ENCODE results near the gene ICAM2. TPM values are rescaled to one million over a fixed set of nuclear protein-coding genes. Genes with fewer than 3 reads are reported as not detected.

The ICAM2 gene
- total RNA-seq, 1 donor from 2014 or later = 55.7 TPM

GRCh38 chr17:64055183-64056142 lies 35.0 kb upstream of the ICAM2 start:
- no peak for TF ChIP-seq POLR2AphosphoS5 (IDR thresholded peaks at IDR 0.05; ENCODE audit: insufficient read depth in 1 of 2, low read depth in 1 of 2)
- no peak for TF ChIP-seq POLR2A (IDR thresholded peaks at IDR 0.05)
- no peak for TF ChIP-seq CTCF (IDR thresholded peaks at IDR 0.05)
- Histone ChIP-seq H3K27ac (no peak overlapping the region), H3K4me1 (no peaks in the 10 kb centered on the region), H3K4me3 (no peak overlapping the region), H3K27me3 (no peaks in the 10 kb centered on the region), H3K36me3 (peaks cover 0 to 81% of the 10 kb centered on the region in 2 donors), H3K9me3 (no peaks in the 10 kb centered on the region)
- intact Hi-C loops (cut with DNase I) = no loop called here
- DNase-seq (ENCODE audit: extremely low spot score in 2 of 2) = no peak

GRCh38 chr17:64054304-64054703 lies 33.9 kb upstream of the ICAM2 start:
- Histone ChIP-seq H3K27me3 (no peaks in the 10 kb centered on the region), H3K4me3 (no peak overlapping the region), H3K4me1 (no peaks in the 10 kb centered on the region), H3K27ac (no peak overlapping the region), H3K9me3 (no peaks in the 10 kb centered on the region), H3K36me3 (peaks cover 0 to 77% of the 10 kb centered on the region in 2 donors)
- TF ChIP-seq POLR2A (IDR thresholded peaks at IDR 0.05) (no peak), CTCF (IDR thresholded peaks at IDR 0.05) (no peak)
- intact Hi-C loops (cut with DNase I) = no loop called here
- no peak for DNase-seq (ENCODE audit: extremely low spot score in 2 of 2)

- H3K27me3 ChIP-seq = no peaks in the 10 kb centered on the region
- DNase-seq (ENCODE audit: extremely low spot score in 2 of 2) = no peak
- no peak for TF ChIP-seq POLR2AphosphoS5 (IDR thresholded peaks at IDR 0.05; ENCODE audit: insufficient read depth in 1 of 2, low read depth in 1 of 2)
- no peak for TF ChIP-seq POLR2A (IDR thresholded peaks at IDR 0.05)
- no peak for TF ChIP-seq CTCF (IDR thresholded peaks at IDR 0.05)
- no peaks in the 10 kb centered on the region for H3K4me1 ChIP-seq
- H3K36me3 ChIP-seq = peaks cover 0 to 83% of the 10 kb centered on the region in 2 donors
- intact Hi-C loops (cut with DNase I) = no loop called here
- no peak overlapping the region for H3K27ac ChIP-seq
- no peaks in the 10 kb centered on the region for H3K9me3 ChIP-seq
- H3K4me3 ChIP-seq = no peak overlapping the region
Observed at GRCh38 chr17:64053101-64053500, 32.7 kb upstream of the ICAM2 start.

- Histone ChIP-seq H3K4me3 (no peak overlapping the region), H3K36me3 (peaks cover 0 to 84% of the 10 kb centered on the region in 2 donors), H3K27ac (no peak overlapping the region), H3K9me3 (no peaks in the 10 kb centered on the region), H3K4me1 (no peaks in the 10 kb centered on the region), H3K27me3 (no peaks in the 10 kb centered on the region)
- no peak for TF ChIP-seq CTCF (IDR thresholded peaks at IDR 0.05)
- DNase-seq (ENCODE audit: extremely low spot score in 2 of 2) = no peak
- intact Hi-C loops (cut with DNase I) = no loop called here
Observed at GRCh38 chr17:64051153-64051552, 30.7 kb upstream of the ICAM2 start.

GRCh38 chr17:64048805-64049204 lies 28.4 kb upstream of the ICAM2 start:
- H3K36me3 ChIP-seq = peaks cover 0 to 87% of the 10 kb centered on the region in 2 donors
- no peaks in the 10 kb centered on the region for H3K27me3 ChIP-seq
- no peaks in the 10 kb centered on the region for H3K9me3 ChIP-seq
- intact Hi-C loops (cut with DNase I) = no loop called here
- H3K4me1 ChIP-seq = no peaks in the 10 kb centered on the region
- no peak overlapping the region for H3K27ac ChIP-seq
- H3K4me3 ChIP-seq = no peak overlapping the region
- TF ChIP-seq POLR2A (IDR thresholded peaks at IDR 0.05) = no peak
- no peak for TF ChIP-seq POLR2AphosphoS5 (IDR thresholded peaks at IDR 0.05; ENCODE audit: insufficient read depth in 1 of 2, low read depth in 1 of 2)
- no peak for DNase-seq (ENCODE audit: extremely low spot score in 2 of 2)

Measured in vagina (tissue), 2 donors.